Calu3 (cell line): ENCODE measurements around the gene DNAH6. TPM values are rescaled to one million over a fixed set of nuclear protein-coding genes. Genes with fewer than 3 reads are reported as not detected.

Experiments
- total RNA-seq: library from RNA; stranded (reverse); gene quantifications from 2 replicates; pipeline ENCODE4 v1.2.3, GENCODE V29; 2022

The DNAH6 gene
- total RNA-seq, 1 experiment from 2014 or later: 1.3 TPM

Other genes with a start within 250 kb of the DNAH6 start
- 72.3 and 78.9 TPM in 2 replicates for gene SUCLG1, start 57.2 kb upstream of the DNAH6 start, total RNA-seq